Neural progenitor cell (in vitro differentiated cells): ENCODE data around the gene PDCD7. TPM values are rescaled to one million over a fixed set of nuclear protein-coding genes. Genes with fewer than 3 reads are reported as not detected.

ENCODE experiments used
- DNase-seq: peaks from one replicate; pipeline ENCODE4 v3.0.0-alpha.2; 2016; ENCODE audit warnings: low spot score
- H2AFZ ChIP-seq: fragments of 200-600 bp; sonication (generic); replicated peaks from 2 replicates; pipeline ENCODE4 v1.6.1; 2016; ENCODE audit warnings: antibody characterized with exemption
- H3F3A ChIP-seq: fragments of 200-600 bp; sonication (generic); 2 replicates; pipeline ENCODE4 v1.6.1; 2016; ENCODE audit warnings: antibody characterized with exemption, low read depth
- H3K27ac ChIP-seq: fragments of 200-600 bp; sonication (generic); 2 replicates; pipeline ENCODE4 v1.5.1; 2016; ENCODE audit warnings: mild to moderate bottlenecking
- H3K27me3 ChIP-seq: fragments of 200-600 bp; sonication (generic); 2 replicates; pipeline ENCODE4 v1.6.1; 2016; ENCODE audit warnings: mild to moderate bottlenecking, moderate library complexity
- H3K36me3 ChIP-seq: fragments of 200-600 bp; sonication (generic); 2 replicates; pipeline ENCODE4 v1.5.1; 2016
- H3K4me1 ChIP-seq: fragments of 200-600 bp; sonication (generic); 2 replicates; pipeline ENCODE4 v1.6.1; 2016; ENCODE audit warnings: mixed run types
- H3K4me2 ChIP-seq: fragments of 200-600 bp; sonication (generic); 2 replicates; pipeline ENCODE4 v1.6.1; 2016
- H3K4me3 ChIP-seq: fragments of 200-600 bp; sonication (generic); 2 replicates; pipeline ENCODE4 v1.5.1; 2016
- H3K79me2 ChIP-seq: fragments of 200-600 bp; sonication (generic); 2 replicates; pipeline ENCODE4 v1.6.1; 2016; ENCODE audit warnings: low read depth
- H3K9ac ChIP-seq: fragments of 200-600 bp; sonication (generic); 2 replicates; pipeline ENCODE4 v1.6.1; 2016
- H3K9me3 ChIP-seq: fragments of 200-600 bp; sonication (generic); 2 replicates; pipeline ENCODE4 v1.5.1; 2016; ENCODE audit warnings: low read depth
- H4K20me1 ChIP-seq: fragments of 200-600 bp; sonication (generic); 2 replicates; pipeline ENCODE4 v1.6.1; 2016; ENCODE audit warnings: low read depth
- H3K27ac Mint-ChIP-seq: 3 replicates; pipeline ENCODE4 v1.8.0; 2021; ENCODE audit warnings: mixed read lengths
- H3K27me3 Mint-ChIP-seq: 2 replicates; pipeline ENCODE4 v1.8.0; 2022; ENCODE audit warnings: low read depth, mild to moderate bottlenecking, inconsistent platforms, moderate library complexity, mixed read lengths; ENCODE audit not compliant: insufficient read depth
- H3K36me3 Mint-ChIP-seq: 3 replicates; pipeline ENCODE4 v1.8.0; 2021; ENCODE audit warnings: mixed read lengths
- H3K4me1 Mint-ChIP-seq: 3 replicates; pipeline ENCODE4 v1.8.0; 2021; ENCODE audit warnings: mixed read lengths
- H3K4me3 Mint-ChIP-seq: 3 replicates; pipeline ENCODE4 v1.8.0; 2021; ENCODE audit warnings: mild to moderate bottlenecking, moderate library complexity, mixed read lengths
- H3K9me3 Mint-ChIP-seq: 3 replicates; pipeline ENCODE4 v1.8.0; 2020; ENCODE audit warnings: mixed read lengths
- CTCF ChIP-seq: fragments of 200-600 bp; sonication (generic); IDR thresholded peaks from 2 replicates; pipeline ENCODE4 v1.5.1; 2017; ENCODE audit warnings: antibody characterized with exemption, mild to moderate bottlenecking
- EZH2 ChIP-seq: fragments of 200-600 bp; sonication (generic); IDR thresholded peaks from 2 replicates; pipeline ENCODE4 v1.6.1; 2017; ENCODE audit warnings: antibody characterized with exemption, mild to moderate bottlenecking, moderate library complexity
- EZH2phosphoT487 ChIP-seq: fragments of 200-600 bp; sonication (generic); IDR thresholded peaks from 2 replicates; pipeline ENCODE4 v1.6.1; 2017; ENCODE audit warnings: antibody characterized with exemption
- total RNA-seq: library from RNA; depleted of rRNA; stranded (reverse); fragments of >200 nt; gene quantifications from 2 replicates; pipeline ENCODE4 v1.2.3, GENCODE V29; 2015; ENCODE audit warnings: low replicate concordance

The PDCD7 gene
- total RNA-seq, 1 donor from 2014 or later = 24.7 TPM

- H3K4me3 Mint-ChIP-seq = no peak overlapping the region
- no peak overlapping the region for H3K27ac Mint-ChIP-seq
- H3K36me3 Mint-ChIP-seq = peaks cover 18% of the 10 kb centered on the region
- Histone ChIP-seq H3K4me1 (no peaks in the 10 kb centered on the region), H4K20me1 (no peaks in the 10 kb centered on the region), H3K79me2 (peaks cover 4% of the 10 kb centered on the region), H3K27me3 (no peaks in the 10 kb centered on the region), H3K9ac (no peak overlapping the region), H3F3A (no peaks in the 10 kb centered on the region), H3K36me3 (peaks cover 4% of the 10 kb centered on the region), H3K4me3 (no peak overlapping the region), H2AFZ (no peak overlapping the region), H3K27ac (no peak overlapping the region), H3K9me3 (no peaks in the 10 kb centered on the region), H3K4me2 (no peak overlapping the region)
- no peaks in the 10 kb centered on the region for H3K27me3 Mint-ChIP-seq
- H3K4me1 Mint-ChIP-seq = no peaks in the 10 kb centered on the region
- no peaks in the 10 kb centered on the region for H3K9me3 Mint-ChIP-seq
- TF ChIP-seq CTCF = no peak
- DNase-seq = no peak
Measured at GRCh38 chr15:65174509-65174908, 40.9 kb upstream of the PDCD7 start.

GRCh38 chr15:65172531-65172930 lies 38.9 kb upstream of the PDCD7 start:
- no peaks in the 10 kb centered on the region for H3K9me3 Mint-ChIP-seq
- H2AFZ ChIP-seq = no peak overlapping the region
- peaks cover 15% of the 10 kb centered on the region for H3K36me3 Mint-ChIP-seq

GRCh38 chr15:65171428-65171827 lies 37.8 kb upstream of the PDCD7 start:
- DNase-seq = no peak
- Mint-ChIP-seq H3K4me3 (no peak overlapping the region), H3K36me3 (peaks cover 17% of the 10 kb centered on the region), H3K27me3 (no peaks in the 10 kb centered on the region), H3K27ac (no peak overlapping the region), H3K4me1 (no peaks in the 10 kb centered on the region), H3K9me3 (no peaks in the 10 kb centered on the region)
- Histone ChIP-seq H3K9ac (no peak overlapping the region), H3K79me2 (no peaks in the 10 kb centered on the region), H3K27ac (no peak overlapping the region), H3K4me2 (no peak overlapping the region), H3K27me3 (no peaks in the 10 kb centered on the region), H4K20me1 (no peaks in the 10 kb centered on the region), H3K4me1 (no peaks in the 10 kb centered on the region), H2AFZ (no peak overlapping the region), H3F3A (peaks cover 3% of the 10 kb centered on the region), H3K36me3 (no peaks in the 10 kb centered on the region), H3K9me3 (no peaks in the 10 kb centered on the region), H3K4me3 (no peak overlapping the region)
- TF ChIP-seq EZH2 = no peak
- no peak for TF ChIP-seq CTCF
- no peak for TF ChIP-seq EZH2phosphoT487

More at GRCh38 chr15:65172531-65172930, 38.9 kb upstream of the PDCD7 start:
- no peak for DNase-seq
- Histone ChIP-seq H3K9me3 (no peaks in the 10 kb centered on the region), H3K4me1 (no peaks in the 10 kb centered on the region), H3F3A (no peaks in the 10 kb centered on the region), H3K36me3 (no peaks in the 10 kb centered on the region), H3K79me2 (no peaks in the 10 kb centered on the region), H3K27ac (no peak overlapping the region), H3K9ac (no peak overlapping the region), H3K4me3 (no peak overlapping the region), H4K20me1 (no peaks in the 10 kb centered on the region), H3K27me3 (no peaks in the 10 kb centered on the region), H3K4me2 (no peak overlapping the region)
- H3K27ac Mint-ChIP-seq = no peak overlapping the region
- H3K27me3 Mint-ChIP-seq = no peaks in the 10 kb centered on the region
- no peak overlapping the region for H3K4me3 Mint-ChIP-seq
- no peaks in the 10 kb centered on the region for H3K4me1 Mint-ChIP-seq
- TF ChIP-seq EZH2 (no peak), CTCF (no peak), EZH2phosphoT487 (no peak)
